WTC11 (cell line): ENCODE measurements around the gene SPTB. TPM values are rescaled to one million over a fixed set of nuclear protein-coding genes. Genes with fewer than 3 reads are reported as not detected.

Source experiments
- ATAC-seq: fragments of 200-7000 bp; cut with Tn5 transposase; 2 replicates; pipeline ENCODE4 v1.10.0; 2021; ENCODE audit warnings: mild to moderate bottlenecking, moderate library complexity
- CTCF ChIA-PET: fragments of 300-600 bp; sonication (Branson Sonifier 250); formaldehyde crosslinking; loops from one replicate; lab custom pipeline; 2021; ENCODE audit warnings: antibody characterized with exemption; lab: Charles Lee
- POLR2A ChIA-PET: fragments of 350-600 bp; sonication (Branson Sonifier 250); formaldehyde crosslinking; loops from one replicate; lab custom pipeline; 2021; ENCODE audit warnings: antibody characterized with exemption; lab: Charles Lee
- DNase-seq: peaks from one replicate; pipeline ENCODE4 v3.0.0; 2021; ENCODE audit warnings: low spot score
- H3K27ac Mint-ChIP-seq: 2 replicates; pipeline ENCODE4 v1.8.0; 2021; ENCODE audit warnings: mixed read lengths
- H3K27me3 Mint-ChIP-seq: 2 replicates; pipeline ENCODE4 v1.8.0; 2021; ENCODE audit warnings: low read depth, mild to moderate bottlenecking, moderate library complexity, mixed read lengths
- H3K36me3 Mint-ChIP-seq: 2 replicates; pipeline ENCODE4 v1.8.0; 2021; ENCODE audit warnings: mixed read lengths
- H3K4me1 Mint-ChIP-seq: 2 replicates; pipeline ENCODE4 v1.8.0; 2022; ENCODE audit warnings: mixed read lengths
- H3K4me3 Mint-ChIP-seq: 2 replicates; pipeline ENCODE4 v1.8.0; 2021; ENCODE audit warnings: mild to moderate bottlenecking, moderate library complexity, mixed read lengths
- H3K9me3 Mint-ChIP-seq: 2 replicates; pipeline ENCODE4 v1.8.0; 2021; ENCODE audit warnings: mixed read lengths
- AFF4 ChIP-seq: sonication (generic); formaldehyde crosslinking; IDR thresholded peaks from 2 replicates; pipeline ENCODE4 v1.8.1; 2023; ENCODE audit warnings: mild to moderate bottlenecking, missing genetic modification reagents, borderline replicate concordance
- CBFB ChIP-seq: sonication (generic); formaldehyde crosslinking; IDR thresholded peaks from 2 replicates; pipeline ENCODE4 v1.8.1; 2022; ENCODE audit warnings: mild to moderate bottlenecking, low read depth, missing genetic modification reagents
- CDX4 ChIP-seq: fragments of 250-450 bp; sonication (Bioruptor Pico); IDR thresholded peaks from 2 replicates; pipeline ENCODE4 v1.9.0; 2021; ENCODE audit warnings: moderate library complexity, mild to moderate bottlenecking, inconsistent platforms, borderline replicate concordance
- CREB1 ChIP-seq: sonication (generic); formaldehyde crosslinking; IDR thresholded peaks from 2 replicates; pipeline ENCODE4 v1.8.0; 2023; ENCODE audit warnings: mild to moderate bottlenecking, missing genetic modification reagents
- CREM ChIP-seq: sonication (generic); formaldehyde crosslinking; IDR thresholded peaks from 2 replicates; pipeline ENCODE4 v1.8.1; 2022; ENCODE audit warnings: mild to moderate bottlenecking, missing genetic modification reagents, moderate library complexity
- FOXP1 ChIP-seq: sonication (generic); formaldehyde crosslinking; IDR thresholded peaks from 2 replicates; pipeline ENCODE4 v1.8.0; 2022; ENCODE audit warnings: missing genetic modification reagents, mild to moderate bottlenecking, moderate library complexity, borderline replicate concordance
- GABPB1 ChIP-seq: sonication (generic); formaldehyde crosslinking; IDR thresholded peaks from 2 replicates; pipeline ENCODE4 v1.8.1; 2023; ENCODE audit warnings: mild to moderate bottlenecking, missing genetic modification reagents
- KAT7 ChIP-seq: sonication (generic); formaldehyde crosslinking; IDR thresholded peaks from 2 replicates; pipeline ENCODE4 v1.8.1; 2023; ENCODE audit warnings: missing genetic modification reagents, mild to moderate bottlenecking, borderline replicate concordance
- MYBL2 ChIP-seq: sonication (generic); formaldehyde crosslinking; IDR thresholded peaks from 2 replicates; pipeline ENCODE4 v1.8.1; 2023; ENCODE audit warnings: mild to moderate bottlenecking, moderate library complexity, missing genetic modification reagents
- NFATC4 ChIP-seq: fragments of 250-450 bp; sonication (Bioruptor Pico); IDR thresholded peaks from 2 replicates; pipeline ENCODE4 v1.9.0; 2021; ENCODE audit warnings: mild to moderate bottlenecking
- NR1H2 ChIP-seq: sonication (generic); formaldehyde crosslinking; IDR thresholded peaks from 2 replicates; pipeline ENCODE4 v1.9.0; 2021; ENCODE audit warnings: mild to moderate bottlenecking, moderate library complexity, missing genetic modification reagents
- NR2C2 ChIP-seq: sonication (generic); formaldehyde crosslinking; IDR thresholded peaks from 2 replicates; pipeline ENCODE4 v1.8.0; 2022; ENCODE audit warnings: mild to moderate bottlenecking, missing genetic modification reagents
- SMAD3 ChIP-seq: sonication (generic); formaldehyde crosslinking; IDR thresholded peaks from 2 replicates; pipeline ENCODE4 v1.8.0; 2022; ENCODE audit warnings: missing genetic modification reagents, mild to moderate bottlenecking, borderline replicate concordance
- TEAD1 ChIP-seq: sonication (generic); formaldehyde crosslinking; IDR thresholded peaks from 2 replicates; pipeline ENCODE4 v1.8.0; 2022; ENCODE audit warnings: mild to moderate bottlenecking, missing genetic modification reagents
- ZNF396 ChIP-seq: fragments of 250-450 bp; sonication (Bioruptor Pico); IDR thresholded peaks from 2 replicates; pipeline ENCODE4 v1.8.0; 2021; ENCODE audit warnings: mild to moderate bottlenecking, moderate library complexity, borderline replicate concordance
- ZNF532 ChIP-seq: fragments of 250-450 bp; sonication (Bioruptor Pico); IDR thresholded peaks from 2 replicates; pipeline ENCODE4 v1.9.0; 2021; ENCODE audit warnings: mild to moderate bottlenecking, borderline replicate concordance
- total RNA-seq: library from RNA; stranded (reverse); gene quantifications from 3 replicates; pipeline ENCODE4 v1.2.3, GENCODE V29; 2021
- TF ChIP-seq, protein P1 (sequence below): sonication (generic); formaldehyde crosslinking; conservative IDR thresholded peaks from 2 replicates; pipeline ENCODE4 v1.8.1; 2023; ENCODE audit warnings: mild to moderate bottlenecking, low read depth, missing genetic modification reagents, moderate library complexity
- TF ChIP-seq, protein P2 (sequence below): sonication (generic); formaldehyde crosslinking; IDR thresholded peaks from 2 replicates; pipeline ENCODE4 v1.8.0; 2023; ENCODE audit warnings: missing genetic modification reagents, mild to moderate bottlenecking, borderline replicate concordance
- TF ChIP-seq, protein P3 (sequence below): fragments of 250-450 bp; sonication (Bioruptor Pico); conservative IDR thresholded peaks from 2 replicates; pipeline ENCODE4 v1.9.0; 2021; ENCODE audit warnings: mild to moderate bottlenecking

The SPTB gene
- total RNA-seq, 1 experiment from 2014 or later = 3.2 TPM

- DNase-seq (no peak), ATAC-seq (no peak)
- Mint-ChIP-seq H3K9me3 (no peaks in the 10 kb centered on the region), H3K4me1 (peaks cover 3% of the 10 kb centered on the region; the same call in 1 of the 2 replicates), H3K27ac (no peak overlapping the region), H3K36me3 (peaks cover 40% of the 10 kb centered on the region)
- CTCF ChIA-PET = no interaction called here
- POLR2A ChIA-PET = interaction anchor here (0.7 kb wide), 2 partner anchors 15 to 67 kb away, joined by 3 to 5 read pairs; no protein-coding TSS in a partner anchor
- TF ChIP-seq CREB1 (CRISPR knock-in tag) (no peak), ZNF396 (CRISPR knock-in tag) (no peak), FOXP1 (CRISPR knock-in tag) (no peak), MYBL2 (CRISPR knock-in tag) (no peak), CBFB (no peak), SMAD3 (no peak), KAT7 (no peak), NR1H2 (no peak), NR2C2 (CRISPR knock-in tag) (no peak), CREM (CRISPR knock-in tag) (no peak), NFATC4 (CRISPR knock-in tag) (no peak), CDX4 (no peak), TEAD1 (no peak), AFF4 (CRISPR knock-in tag) (no peak), GABPB1 (CRISPR knock-in tag) (no peak), ZNF532 (CRISPR knock-in tag) (no peak)
- TF ChIP-seq, protein P1, sequence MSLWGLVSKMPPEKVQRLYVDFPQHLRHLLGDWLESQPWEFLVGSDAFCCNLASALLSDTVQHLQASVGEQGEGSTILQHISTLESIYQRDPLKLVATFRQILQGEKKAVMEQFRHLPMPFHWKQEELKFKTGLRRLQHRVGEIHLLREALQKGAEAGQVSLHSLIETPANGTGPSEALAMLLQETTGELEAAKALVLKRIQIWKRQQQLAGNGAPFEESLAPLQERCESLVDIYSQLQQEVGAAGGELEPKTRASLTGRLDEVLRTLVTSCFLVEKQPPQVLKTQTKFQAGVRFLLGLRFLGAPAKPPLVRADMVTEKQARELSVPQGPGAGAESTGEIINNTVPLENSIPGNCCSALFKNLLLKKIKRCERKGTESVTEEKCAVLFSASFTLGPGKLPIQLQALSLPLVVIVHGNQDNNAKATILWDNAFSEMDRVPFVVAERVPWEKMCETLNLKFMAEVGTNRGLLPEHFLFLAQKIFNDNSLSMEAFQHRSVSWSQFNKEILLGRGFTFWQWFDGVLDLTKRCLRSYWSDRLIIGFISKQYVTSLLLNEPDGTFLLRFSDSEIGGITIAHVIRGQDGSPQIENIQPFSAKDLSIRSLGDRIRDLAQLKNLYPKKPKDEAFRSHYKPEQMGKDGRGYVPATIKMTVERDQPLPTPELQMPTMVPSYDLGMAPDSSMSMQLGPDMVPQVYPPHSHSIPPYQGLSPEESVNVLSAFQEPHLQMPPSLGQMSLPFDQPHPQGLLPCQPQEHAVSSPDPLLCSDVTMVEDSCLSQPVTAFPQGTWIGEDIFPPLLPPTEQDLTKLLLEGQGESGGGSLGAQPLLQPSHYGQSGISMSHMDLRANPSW (CRISPR knock-in tag) = no peak
- TF ChIP-seq, protein P2, sequence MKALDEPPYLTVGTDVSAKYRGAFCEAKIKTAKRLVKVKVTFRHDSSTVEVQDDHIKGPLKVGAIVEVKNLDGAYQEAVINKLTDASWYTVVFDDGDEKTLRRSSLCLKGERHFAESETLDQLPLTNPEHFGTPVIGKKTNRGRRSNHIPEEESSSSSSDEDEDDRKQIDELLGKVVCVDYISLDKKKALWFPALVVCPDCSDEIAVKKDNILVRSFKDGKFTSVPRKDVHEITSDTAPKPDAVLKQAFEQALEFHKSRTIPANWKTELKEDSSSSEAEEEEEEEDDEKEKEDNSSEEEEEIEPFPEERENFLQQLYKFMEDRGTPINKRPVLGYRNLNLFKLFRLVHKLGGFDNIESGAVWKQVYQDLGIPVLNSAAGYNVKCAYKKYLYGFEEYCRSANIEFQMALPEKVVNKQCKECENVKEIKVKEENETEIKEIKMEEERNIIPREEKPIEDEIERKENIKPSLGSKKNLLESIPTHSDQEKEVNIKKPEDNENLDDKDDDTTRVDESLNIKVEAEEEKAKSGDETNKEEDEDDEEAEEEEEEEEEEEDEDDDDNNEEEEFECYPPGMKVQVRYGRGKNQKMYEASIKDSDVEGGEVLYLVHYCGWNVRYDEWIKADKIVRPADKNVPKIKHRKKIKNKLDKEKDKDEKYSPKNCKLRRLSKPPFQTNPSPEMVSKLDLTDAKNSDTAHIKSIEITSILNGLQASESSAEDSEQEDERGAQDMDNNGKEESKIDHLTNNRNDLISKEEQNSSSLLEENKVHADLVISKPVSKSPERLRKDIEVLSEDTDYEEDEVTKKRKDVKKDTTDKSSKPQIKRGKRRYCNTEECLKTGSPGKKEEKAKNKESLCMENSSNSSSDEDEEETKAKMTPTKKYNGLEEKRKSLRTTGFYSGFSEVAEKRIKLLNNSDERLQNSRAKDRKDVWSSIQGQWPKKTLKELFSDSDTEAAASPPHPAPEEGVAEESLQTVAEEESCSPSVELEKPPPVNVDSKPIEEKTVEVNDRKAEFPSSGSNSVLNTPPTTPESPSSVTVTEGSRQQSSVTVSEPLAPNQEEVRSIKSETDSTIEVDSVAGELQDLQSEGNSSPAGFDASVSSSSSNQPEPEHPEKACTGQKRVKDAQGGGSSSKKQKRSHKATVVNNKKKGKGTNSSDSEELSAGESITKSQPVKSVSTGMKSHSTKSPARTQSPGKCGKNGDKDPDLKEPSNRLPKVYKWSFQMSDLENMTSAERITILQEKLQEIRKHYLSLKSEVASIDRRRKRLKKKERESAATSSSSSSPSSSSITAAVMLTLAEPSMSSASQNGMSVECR (CRISPR knock-in tag) = no peak
- TF ChIP-seq, protein P3, sequence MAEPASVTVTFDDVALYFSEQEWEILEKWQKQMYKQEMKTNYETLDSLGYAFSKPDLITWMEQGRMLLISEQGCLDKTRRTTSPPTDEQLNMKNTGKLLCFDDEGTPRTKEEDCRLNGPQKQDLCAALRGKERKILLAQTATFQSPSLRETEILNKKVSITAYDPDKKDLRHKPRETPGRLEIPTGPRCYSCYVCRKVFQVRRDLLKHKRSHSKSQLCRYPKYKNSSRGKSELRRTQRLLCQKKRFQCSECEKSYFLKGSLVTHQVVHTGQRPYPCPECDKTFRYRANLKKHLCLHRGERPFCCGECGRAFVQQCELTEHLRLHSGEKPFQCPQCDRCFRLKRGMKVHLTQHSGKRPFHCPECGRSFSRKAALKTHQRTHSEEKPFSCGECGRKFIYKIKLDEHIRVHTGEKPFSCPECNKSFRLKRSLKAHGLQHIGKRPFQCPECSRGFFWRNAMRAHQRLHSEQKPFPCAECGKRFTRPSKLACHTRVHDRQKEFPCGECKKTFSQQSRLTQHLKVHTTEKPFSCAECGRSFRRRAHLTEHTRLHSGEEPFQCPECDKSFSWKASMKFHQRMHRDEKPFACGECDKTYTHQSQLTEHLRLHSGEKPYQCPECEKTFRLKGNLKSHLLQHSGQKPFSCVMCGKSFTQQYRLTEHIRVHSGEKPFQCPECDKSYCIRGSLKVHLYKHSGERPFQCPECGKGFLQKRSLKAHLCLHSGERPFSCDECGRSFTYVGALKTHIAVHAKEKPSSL (CRISPR knock-in tag) = no peak
- TF ChIP-seq, all 79 proteins: peak for 0
- no peak overlapping the region for H3K4me3 Mint-ChIP-seq
- H3K27me3 Mint-ChIP-seq = no peaks in the 10 kb centered on the region
Measured at GRCh38 chr14:64747327-64747726, 132.4 kb downstream of the SPTB start.
